KG1 (cell line): Measurements from ENCODE around the gene FLT4.

Experiments used
- DNase-seq: peaks from one replicate; lab custom pipeline; 2025; lab: John Stamatoyannopoulos, UW

The FLT4 gene

GRCh38 chr5:180626661-180627385 is 22.6 kb downstream of the FLT4 start:
- no peak for DNase-seq

- DNase-seq, result no peak
Measured at GRCh38 chr5:180625791-180626660, 23.4 kb downstream of the FLT4 start.

GRCh38 chr5:180625125-180625790 is 24.1 kb downstream of the FLT4 start:
- no peak for DNase-seq

- no peak for DNase-seq
Measured at GRCh38 chr5:180624587-180624986, 24.8 kb downstream of the FLT4 start.

- DNase-seq, result no peak
Measured at GRCh38 chr5:180623844-180624243, 25.6 kb downstream of the FLT4 start.

GRCh38 chr5:180623411-180623834 is 26.0 kb downstream of the FLT4 start:
- DNase-seq, result no peak

- no peak for DNase-seq
Measured at GRCh38 chr5:180622910-180623309, 26.5 kb downstream of the FLT4 start.

GRCh38 chr5:180621311-180621710 is 28.1 kb downstream of the FLT4 start:
- DNase-seq, result no peak

GRCh38 chr5:180620014-180620413 is 29.4 kb downstream of the FLT4 start:
- DNase-seq, result no peak

- DNase-seq, result no peak
Measured at GRCh38 chr5:180619563-180619915, 29.9 kb downstream of the FLT4 start.

GRCh38 chr5:180618829-180619562 is 30.4 kb downstream of the FLT4 start:
- DNase-seq, result no peak

- no peak for DNase-seq
Measured at GRCh38 chr5:180618487-180618828, 30.9 kb downstream of the FLT4 start.

GRCh38 chr5:180613814-180614188 is 35.6 kb downstream of the FLT4 start:
- no peak for DNase-seq

- DNase-seq, result no peak
Measured at GRCh38 chr5:180613188-180613813, 36.1 kb downstream of the FLT4 start.

- DNase-seq, result no peak
Measured at GRCh38 chr5:180612683-180613082, 36.7 kb downstream of the FLT4 start.

- DNase-seq, result no peak
Measured at GRCh38 chr5:180611140-180611850, 38.1 kb downstream of the FLT4 start.

- no peak for DNase-seq
Measured at GRCh38 chr5:180609817-180610550, 39.4 kb downstream of the FLT4 start.

- DNase-seq, result no peak
Measured at GRCh38 chr5:180609386-180609785, 40.0 kb downstream of the FLT4 start.

- no peak for DNase-seq
Measured at GRCh38 chr5:180608572-180609310, 40.7 kb downstream of the FLT4 start.
